Measurements from ENCODE around the gene CDC123. TPM values are rescaled to one million over a fixed set of nuclear protein-coding genes. Genes with fewer than 3 reads are reported as not detected.
A peak's percentile ranks its signal among the peaks of the same experiment; 100 is the strongest.

The CDC123 gene
- total RNA-seq, 1 experiment from 2014 or later, result 132 TPM

DNA sequence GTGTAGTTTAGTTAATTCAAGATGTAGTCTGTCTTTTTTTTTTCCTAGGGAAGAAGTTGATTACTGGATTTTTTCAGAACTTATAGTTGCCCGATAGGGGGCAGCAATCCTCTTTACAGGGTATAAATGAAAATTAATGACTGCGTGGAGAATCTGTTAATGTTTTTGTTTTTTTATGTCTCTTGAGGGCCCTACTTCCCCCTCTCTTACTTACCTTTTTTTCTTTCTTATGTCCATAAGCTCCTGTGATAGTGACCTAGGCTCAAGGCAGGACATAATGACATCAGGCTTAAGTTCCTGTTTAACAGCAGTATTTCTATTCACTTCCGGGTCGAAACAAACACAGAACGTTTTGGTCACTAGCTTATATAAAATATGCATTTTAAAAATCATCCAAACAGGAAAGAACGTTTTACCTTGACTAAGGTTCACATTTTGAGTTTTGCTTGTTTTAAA, 18.8 kb downstream of the CDC123 start:
- H3K9me3 ChIP-seq (ENCODE audit: control insufficient read depth in 1 of 2, insufficient read depth in 1 of 2, low read depth in 1 of 2, low read length in 2 of 2), result no peaks in the 10 kb centered on the region
- H2AFZ ChIP-seq (ENCODE audit: low read depth, low read length, poor library complexity, severe bottlenecking), result no peak overlapping the region
- BruUV-seq (replicated peaks), result no TSS peak
- H4K20me1 ChIP-seq (ENCODE audit: insufficient read depth), result 0 out of 2 replicates have a peak, but pooled peaks cover 4% of the 10 kb centered on the region
- peaks cover 82% of the 10 kb centered on the region for H3K79me2 ChIP-seq (ENCODE audit: insufficient read depth, low read length)
- ChIA-PET RAD21 (ENCODE audit: low non-redundant PET in 1 of 2, low total read pairs in 2 of 2, uncharacterized antibody in 2 of 2, unreplicated experiment in 2 of 2) (interaction anchor here in 1 of 2 experiments (1.0 kb wide), 1 partner anchor 495 kb away, joined by 3 read pairs; no protein-coding TSS in a partner anchor), CTCF (interaction anchor here (0.8 to 2.5 kb wide), 5 partner anchors 13 to 687 kb away, joined by 3 to 16 read pairs (median 3); no protein-coding TSS in a partner anchor), POLR2A (interaction anchor here (1.1 kb wide), 1 partner anchor 493 kb away, joined by 3 read pairs; no protein-coding TSS in a partner anchor)
- H3K9ac ChIP-seq (ENCODE audit: low read length), result no peak overlapping the region
- no peak overlapping the region for H3K4me2 ChIP-seq (ENCODE audit: low read length)
- H3K36me3 ChIP-seq (ENCODE audit: control insufficient read depth in 1 of 2, insufficient read depth in 2 of 2, low read length in 2 of 2), result peaks cover 54 to 56% of the 10 kb centered on the region in 2 experiments; a peak in 3 of 4 replicates
- no peak overlapping the region for H3K4me3 ChIP-seq (replicated peaks in 1 of 2; ENCODE audit: low read depth in 1 of 2, low read length in 2 of 2)
- intact Hi-C loops (cut with micrococcal nuclease), result loop anchor here (5.0 kb wide), 1 partner anchor 498 kb away; no protein-coding TSS in a partner anchor
- no peak overlapping the region for H3K27ac ChIP-seq (ENCODE audit: low read depth, low read length)
- DNase-seq (ENCODE audit: low read depth, low spot score) (no peak), ATAC-seq (no peak)
- H3K4me1 ChIP-seq (ENCODE audit: control insufficient read depth in 1 of 2, insufficient read depth in 2 of 2, low read length in 2 of 2), result no peaks in the 10 kb centered on the region; a peak in 1 of 4 replicates
- no peaks in the 10 kb centered on the region for H3K27me3 ChIP-seq (ENCODE audit: insufficient read depth, low read length)
- TF ChIP-seq TCF7L2 (IDR thresholded peaks at IDR 0.05; ENCODE audit: borderline replicate concordance, extremely low read depth, insufficient read depth, insufficient read length) (no peak), CEBPB (IDR thresholded peaks at IDR 0.05; ENCODE audit: low read depth) (no peak), JUND (IDR thresholded peaks at IDR 0.05) (no peak), EZH2phosphoT487 (IDR thresholded peaks at IDR 0.05; ENCODE audit: borderline replicate concordance) (no peak), SP1 (IDR thresholded peaks at IDR 0.05; ENCODE audit: low read depth) (no peak), RAD21 (IDR thresholded peaks at IDR 0.05; ENCODE audit: low read depth) (peak; percentile 54)
- TF ChIP-seq, protein P1, sequence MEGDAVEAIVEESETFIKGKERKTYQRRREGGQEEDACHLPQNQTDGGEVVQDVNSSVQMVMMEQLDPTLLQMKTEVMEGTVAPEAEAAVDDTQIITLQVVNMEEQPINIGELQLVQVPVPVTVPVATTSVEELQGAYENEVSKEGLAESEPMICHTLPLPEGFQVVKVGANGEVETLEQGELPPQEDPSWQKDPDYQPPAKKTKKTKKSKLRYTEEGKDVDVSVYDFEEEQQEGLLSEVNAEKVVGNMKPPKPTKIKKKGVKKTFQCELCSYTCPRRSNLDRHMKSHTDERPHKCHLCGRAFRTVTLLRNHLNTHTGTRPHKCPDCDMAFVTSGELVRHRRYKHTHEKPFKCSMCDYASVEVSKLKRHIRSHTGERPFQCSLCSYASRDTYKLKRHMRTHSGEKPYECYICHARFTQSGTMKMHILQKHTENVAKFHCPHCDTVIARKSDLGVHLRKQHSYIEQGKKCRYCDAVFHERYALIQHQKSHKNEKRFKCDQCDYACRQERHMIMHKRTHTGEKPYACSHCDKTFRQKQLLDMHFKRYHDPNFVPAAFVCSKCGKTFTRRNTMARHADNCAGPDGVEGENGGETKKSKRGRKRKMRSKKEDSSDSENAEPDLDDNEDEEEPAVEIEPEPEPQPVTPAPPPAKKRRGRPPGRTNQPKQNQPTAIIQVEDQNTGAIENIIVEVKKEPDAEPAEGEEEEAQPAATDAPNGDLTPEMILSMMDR (IDR thresholded peaks at IDR 0.05 in 2 of 3, conservative IDR thresholded peaks at IDR 0.05 in 1 of 3; ENCODE audit: borderline replicate concordance in 1 of 3, insufficient read depth in 1 of 3, low read depth in 2 of 3, low read length in 2 of 3), result peak; percentile 48 to 83 (median 64); a peak in 5 of 6 replicates
- no peaks in the 10 kb centered on the region for H3K9me2 ChIP-seq (ENCODE audit: insufficient read depth)

DNA sequence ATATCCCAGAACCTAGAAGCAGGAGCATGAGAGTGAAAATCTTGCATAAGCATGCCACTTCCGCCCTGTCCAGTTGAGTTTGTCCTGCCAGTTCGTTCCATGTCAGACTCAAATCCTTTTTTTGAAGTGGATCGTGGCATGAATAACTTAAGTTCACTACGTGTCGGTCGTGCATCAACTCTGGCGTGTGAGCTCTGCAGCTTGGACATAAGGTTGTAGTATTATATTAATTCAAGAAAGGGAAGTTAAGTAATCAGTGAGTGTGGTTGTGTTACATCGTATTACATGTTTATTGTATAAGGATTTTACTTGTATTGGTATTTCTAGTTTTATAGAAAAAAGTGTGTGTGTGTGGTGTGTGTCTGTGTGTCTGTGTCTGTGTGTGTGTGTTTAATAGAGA, 23.0 kb downstream of the CDC123 start:
- ChIA-PET RAD21 (ENCODE audit: low non-redundant PET in 1 of 2, low total read pairs in 2 of 2, uncharacterized antibody in 2 of 2, unreplicated experiment in 2 of 2) (no interaction called here), CTCF (no interaction called here), POLR2A (no interaction called here)
- no peaks in the 10 kb centered on the region for H3K9me3 ChIP-seq (ENCODE audit: control insufficient read depth in 1 of 2, insufficient read depth in 1 of 2, low read depth in 1 of 2, low read length in 2 of 2)
- H3K27me3 ChIP-seq (ENCODE audit: insufficient read depth, low read length), result no peaks in the 10 kb centered on the region
- no peaks in the 10 kb centered on the region for H3K9me2 ChIP-seq (ENCODE audit: insufficient read depth)
- no peak overlapping the region for H3K4me3 ChIP-seq (replicated peaks in 1 of 2; ENCODE audit: low read depth in 1 of 2, low read length in 2 of 2)
- no peak for DNase-seq (ENCODE audit: low read depth, low spot score)
- H4K20me1 ChIP-seq (ENCODE audit: insufficient read depth), result 0 out of 2 replicates have a peak, but pooled peaks cover 4% of the 10 kb centered on the region
- no peak overlapping the region for H3K4me2 ChIP-seq (ENCODE audit: low read length)
- H3K79me2 ChIP-seq (ENCODE audit: insufficient read depth, low read length), result peaks cover 91% of the 10 kb centered on the region
- peaks cover 34 to 35% of the 10 kb centered on the region in 2 experiments for H3K36me3 ChIP-seq (ENCODE audit: control insufficient read depth in 1 of 2, insufficient read depth in 2 of 2, low read length in 2 of 2)
- no peak overlapping the region for H3K9ac ChIP-seq (ENCODE audit: low read length)
- no peak overlapping the region for H3K27ac ChIP-seq (ENCODE audit: low read depth, low read length)
- no peak for ATAC-seq
- intact Hi-C loops (cut with micrococcal nuclease), result no loop called here
- peaks cover 5 to 23% of the 10 kb centered on the region in 2 experiments; a peak in 3 of 4 replicates for H3K4me1 ChIP-seq (ENCODE audit: control insufficient read depth in 1 of 2, insufficient read depth in 2 of 2, low read length in 2 of 2)
- no peak overlapping the region for H2AFZ ChIP-seq (ENCODE audit: low read depth, low read length, poor library complexity, severe bottlenecking)
- BruUV-seq (replicated peaks), result no TSS peak
- no peak for TF ChIP-seq CEBPB (IDR thresholded peaks at IDR 0.05; ENCODE audit: low read depth)
- TF ChIP-seq RAD21 (IDR thresholded peaks at IDR 0.05; ENCODE audit: low read depth), result no peak
- TF ChIP-seq, protein P2, sequence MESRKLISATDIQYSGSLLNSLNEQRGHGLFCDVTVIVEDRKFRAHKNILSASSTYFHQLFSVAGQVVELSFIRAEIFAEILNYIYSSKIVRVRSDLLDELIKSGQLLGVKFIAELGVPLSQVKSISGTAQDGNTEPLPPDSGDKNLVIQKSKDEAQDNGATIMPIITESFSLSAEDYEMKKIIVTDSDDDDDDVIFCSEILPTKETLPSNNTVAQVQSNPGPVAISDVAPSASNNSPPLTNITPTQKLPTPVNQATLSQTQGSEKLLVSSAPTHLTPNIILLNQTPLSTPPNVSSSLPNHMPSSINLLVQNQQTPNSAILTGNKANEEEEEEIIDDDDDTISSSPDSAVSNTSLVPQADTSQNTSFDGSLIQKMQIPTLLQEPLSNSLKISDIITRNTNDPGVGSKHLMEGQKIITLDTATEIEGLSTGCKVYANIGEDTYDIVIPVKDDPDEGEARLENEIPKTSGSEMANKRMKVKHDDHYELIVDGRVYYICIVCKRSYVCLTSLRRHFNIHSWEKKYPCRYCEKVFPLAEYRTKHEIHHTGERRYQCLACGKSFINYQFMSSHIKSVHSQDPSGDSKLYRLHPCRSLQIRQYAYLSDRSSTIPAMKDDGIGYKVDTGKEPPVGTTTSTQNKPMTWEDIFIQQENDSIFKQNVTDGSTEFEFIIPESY (IDR thresholded peaks at IDR 0.05; ENCODE audit: extremely low read depth, insufficient replicate concordance, low read length), result no peak
- no peak for TF ChIP-seq ELF1 (IDR thresholded peaks at IDR 0.05; ENCODE audit: borderline replicate concordance, low read depth)
- TF ChIP-seq EZH2phosphoT487 (IDR thresholded peaks at IDR 0.05; ENCODE audit: borderline replicate concordance), result no peak
- no peak for TF ChIP-seq ZFX (IDR thresholded peaks at IDR 0.05)
- no peak for TF ChIP-seq ZNF274 (IDR thresholded peaks at IDR 0.05; ENCODE audit: low read depth, low read length)
- TF ChIP-seq YY1 (IDR thresholded peaks at IDR 0.05; ENCODE audit: extremely low read depth, insufficient replicate concordance, low read depth, low read length), result no peak
- no peak for TF ChIP-seq FOSL1 (IDR thresholded peaks at IDR 0.05; ENCODE audit: low read depth)

Data from HCT116 (cell line).